Smooth muscle cell (in vitro differentiated cells): Measurements from ENCODE around the gene SORBS2. TPM values are rescaled to one million over a fixed set of nuclear protein-coding genes. Genes with fewer than 3 reads are reported as not detected.

Experiments
- DNase-seq: peaks from one replicate; lab custom pipeline; 2025; ENCODE audit not compliant: unreplicated experiment; lab: John Stamatoyannopoulos, UW
- H2AFZ ChIP-seq: fragments of 200-600 bp; sonication (generic); 2 replicates; pipeline ENCODE4 v1.6.0; 2016; ENCODE audit warnings: antibody characterized with exemption, low read depth, mild to moderate bottlenecking
- H3F3A ChIP-seq: fragments of 200-600 bp; sonication (generic); 2 replicates; pipeline ENCODE4 v1.6.0; 2017; ENCODE audit warnings: antibody characterized with exemption, low read depth
- H3K27ac ChIP-seq: fragments of 200-600 bp; sonication (generic); 2 replicates; pipeline ENCODE4 v1.5.1; 2016; ENCODE audit warnings: low read depth, mild to moderate bottlenecking
- H3K27me3 ChIP-seq: fragments of 200-600 bp; sonication (generic); 2 replicates; pipeline ENCODE4 v1.6.1; 2016; ENCODE audit warnings: low read depth, mild to moderate bottlenecking
- H3K36me3 ChIP-seq: fragments of 200-600 bp; sonication (generic); 2 replicates; pipeline ENCODE4 v1.5.1; 2016; ENCODE audit warnings: low read depth
- H3K4me1 ChIP-seq: fragments of 200-600 bp; sonication (generic); 2 replicates; pipeline ENCODE4 v1.5.1; 2016; ENCODE audit warnings: low read depth
- H3K4me2 ChIP-seq: fragments of 200-600 bp; sonication (generic); 2 replicates; pipeline ENCODE4 v1.6.0; 2016; ENCODE audit warnings: mild to moderate bottlenecking
- H3K4me3 ChIP-seq: fragments of 200-600 bp; sonication (generic); 2 replicates; pipeline ENCODE4 v1.5.1; 2016; ENCODE audit warnings: mild to moderate bottlenecking
- H3K79me2 ChIP-seq: fragments of 200-600 bp; sonication (generic); 2 replicates; pipeline ENCODE4 v1.6.0; 2016; ENCODE audit warnings: low read depth, mild to moderate bottlenecking
- H3K9ac ChIP-seq: fragments of 200-600 bp; sonication (generic); 2 replicates; pipeline ENCODE4 v1.6.0; 2016; ENCODE audit warnings: low read depth
- H3K9me3 ChIP-seq: fragments of 200-600 bp; sonication (generic); replicated peaks from 2 replicates; pipeline ENCODE4 v1.5.1; 2016; ENCODE audit warnings: low read depth
- H4K20me1 ChIP-seq: fragments of 200-600 bp; sonication (generic); 2 replicates; pipeline ENCODE4 v1.6.0; 2016; ENCODE audit warnings: low read depth
- WGBS: methylation state at CpG from one replicate; pipeline ENCODE4 v1.1.7; 2016; ENCODE audit warnings: low lambda C conversion rate; 5-methylcytosine and 5-hydroxymethylcytosine counted together
- polyA plus RNA-seq: library from polyadenylated mRNA; unstranded; fragments of >200 nt; fragmentation: Nextera tagmentation; extraction: Ambion mirVana; gene quantifications from 2 replicates; pipeline ENCODE4 v1.2.1, GENCODE V29; 2016
- total RNA-seq: library from RNA; depleted of rRNA; stranded (reverse); fragments of >200 nt; gene quantifications from 2 replicates; pipeline ENCODE4 v1.2.3, GENCODE V29; 2014
- TF ChIP-seq, protein P1 (sequence below): fragments of 200-600 bp; sonication (generic); IDR thresholded peaks from 2 replicates; pipeline ENCODE4 v1.5.1; 2017; ENCODE audit warnings: borderline replicate concordance, mild to moderate bottlenecking, antibody characterized with exemption; ENCODE audit not compliant: insufficient read depth, poor library complexity, severe bottlenecking

SORBS2 gene
- total and polyA plus RNA-seq, 2 experiments from 2014 or later, result 9.0 to 36.6 TPM

- Histone ChIP-seq H3K9ac (no peak overlapping the region), H3K27me3 (no peaks in the 10 kb centered on the region), H3K4me2 (no peak overlapping the region), H3F3A (no peaks in the 10 kb centered on the region), H4K20me1 (no peaks in the 10 kb centered on the region), H2AFZ (no peak overlapping the region), H3K27ac (no peak overlapping the region), H3K36me3 (no peaks in the 10 kb centered on the region), H3K79me2 (no peaks in the 10 kb centered on the region), H3K9me3 (no peaks in the 10 kb centered on the region), H3K4me1 (peaks cover 9% of the 10 kb centered on the region), H3K4me3 (no peak overlapping the region)
- WGBS, result 85% methylated on average over 1 of the region's 1 CpG
- DNase-seq, result no peak
- TF ChIP-seq, protein P1, sequence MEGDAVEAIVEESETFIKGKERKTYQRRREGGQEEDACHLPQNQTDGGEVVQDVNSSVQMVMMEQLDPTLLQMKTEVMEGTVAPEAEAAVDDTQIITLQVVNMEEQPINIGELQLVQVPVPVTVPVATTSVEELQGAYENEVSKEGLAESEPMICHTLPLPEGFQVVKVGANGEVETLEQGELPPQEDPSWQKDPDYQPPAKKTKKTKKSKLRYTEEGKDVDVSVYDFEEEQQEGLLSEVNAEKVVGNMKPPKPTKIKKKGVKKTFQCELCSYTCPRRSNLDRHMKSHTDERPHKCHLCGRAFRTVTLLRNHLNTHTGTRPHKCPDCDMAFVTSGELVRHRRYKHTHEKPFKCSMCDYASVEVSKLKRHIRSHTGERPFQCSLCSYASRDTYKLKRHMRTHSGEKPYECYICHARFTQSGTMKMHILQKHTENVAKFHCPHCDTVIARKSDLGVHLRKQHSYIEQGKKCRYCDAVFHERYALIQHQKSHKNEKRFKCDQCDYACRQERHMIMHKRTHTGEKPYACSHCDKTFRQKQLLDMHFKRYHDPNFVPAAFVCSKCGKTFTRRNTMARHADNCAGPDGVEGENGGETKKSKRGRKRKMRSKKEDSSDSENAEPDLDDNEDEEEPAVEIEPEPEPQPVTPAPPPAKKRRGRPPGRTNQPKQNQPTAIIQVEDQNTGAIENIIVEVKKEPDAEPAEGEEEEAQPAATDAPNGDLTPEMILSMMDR, result no peak
These were observed 17.4 kb downstream of the SORBS2 start for GRCh38 chr4:185794637-185795036.

DNA sequence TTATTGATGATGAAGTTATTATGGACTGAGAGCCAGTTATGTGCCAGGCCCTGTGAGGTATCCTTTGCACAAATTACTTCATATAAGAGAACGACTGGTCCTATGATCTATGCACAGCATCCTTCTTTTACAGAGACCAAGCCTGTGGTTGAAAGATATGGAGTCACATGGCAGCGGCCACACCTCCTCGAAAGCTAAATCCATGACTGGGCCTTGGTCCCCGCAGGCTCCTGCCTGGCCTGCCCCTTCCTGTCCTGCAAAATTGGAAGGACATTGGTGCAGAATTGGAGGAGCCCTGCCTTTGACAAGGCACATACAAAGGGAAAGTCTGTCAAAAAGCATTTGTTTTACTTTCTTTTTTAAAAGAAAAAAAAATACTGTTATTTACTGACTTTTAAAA, 18.3 kb downstream of the SORBS2 start:
- no peak for DNase-seq
- TF ChIP-seq, protein P1, result no peak
- Histone ChIP-seq H3K36me3 (no peaks in the 10 kb centered on the region), H2AFZ (no peak overlapping the region), H3K4me3 (no peak overlapping the region), H3K4me1 (peaks cover 9% of the 10 kb centered on the region), H3K79me2 (no peaks in the 10 kb centered on the region), H3K4me2 (no peak overlapping the region), H3K9ac (no peak overlapping the region), H3K27ac (no peak overlapping the region), H3F3A (no peaks in the 10 kb centered on the region), H3K9me3 (no peaks in the 10 kb centered on the region), H3K27me3 (no peaks in the 10 kb centered on the region), H4K20me1 (no peaks in the 10 kb centered on the region)
- 98% methylated on average over 4 of the region's 4 CpGs for WGBS

DNA sequence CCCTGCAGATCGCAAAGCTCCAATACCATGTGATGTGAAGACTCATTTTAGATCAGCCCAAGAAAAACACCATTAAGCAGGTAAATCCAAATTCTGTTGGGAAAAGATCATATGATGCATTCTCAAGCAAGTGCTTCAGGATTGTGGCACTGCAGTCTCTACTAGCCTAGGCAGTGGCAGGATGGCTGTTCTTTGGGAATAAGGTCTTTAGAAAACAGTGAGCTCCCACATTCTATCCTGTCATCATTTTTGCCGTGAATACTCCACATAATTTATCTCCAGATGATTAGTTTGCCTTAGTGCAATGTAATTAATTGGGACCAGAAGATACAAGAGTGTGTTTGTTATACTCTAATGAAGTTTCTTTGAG, 18.9 kb downstream of the SORBS2 start:
- 85% methylated on average over 2 of the region's 2 CpGs for WGBS
- H3K9me3 ChIP-seq, result no peaks in the 10 kb centered on the region
- no peak overlapping the region for H2AFZ ChIP-seq
- H3K4me2 ChIP-seq, result peak overlapping the region; percentile 64
- H3K27ac ChIP-seq, result peak overlapping the region; percentile 10
- no peaks in the 10 kb centered on the region for H3K36me3 ChIP-seq
- H4K20me1 ChIP-seq, result no peaks in the 10 kb centered on the region
- peaks cover 9% of the 10 kb centered on the region for H3K4me1 ChIP-seq
- TF ChIP-seq, protein P1, result no peak
- H3K9ac ChIP-seq, result no peak overlapping the region
- H3F3A ChIP-seq, result no peaks in the 10 kb centered on the region
- no peak overlapping the region for H3K4me3 ChIP-seq
- no peak for DNase-seq
- no peaks in the 10 kb centered on the region for H3K27me3 ChIP-seq
- no peaks in the 10 kb centered on the region for H3K79me2 ChIP-seq

GRCh38 chr4:185792384-185793115, 19.4 kb downstream of the SORBS2 start:
- peaks cover 9% of the 10 kb centered on the region for H3K4me1 ChIP-seq
- TF ChIP-seq, protein P1, result no peak
- H3K9me3 ChIP-seq, result no peaks in the 10 kb centered on the region
- DNase-seq, result no peak
- 62% methylated on average over 11 of the region's 11 CpGs for WGBS
- no peaks in the 10 kb centered on the region for H3K79me2 ChIP-seq
- H4K20me1 ChIP-seq, result no peaks in the 10 kb centered on the region
- no peak overlapping the region for H2AFZ ChIP-seq
- no peak overlapping the region for H3K9ac ChIP-seq
- no peak overlapping the region for H3K4me3 ChIP-seq
- H3F3A ChIP-seq, result no peaks in the 10 kb centered on the region
- H3K27me3 ChIP-seq, result no peaks in the 10 kb centered on the region
- H3K27ac ChIP-seq, result peak overlapping the region; percentile 30
- H3K4me2 ChIP-seq, result peak overlapping the region; percentile 64
- H3K36me3 ChIP-seq, result no peaks in the 10 kb centered on the region
